ENCODE measurements around the gene SCARF2.
"Not testable (repeated sequence)": the region's sequence is repeated elsewhere in the genome, so short reads cannot be mapped to it uniquely, and the experiment has no call there.

- TF ChIP-seq POLR2A (IDR thresholded peaks at IDR 0.05); CTCF (IDR thresholded peaks at IDR 0.05); EP300 (IDR thresholded peaks at IDR 0.05; ENCODE audit: low read depth): not testable (repeated sequence)
These were observed 60.6 kb downstream of the SCARF2 start for GRCh38 chr22:20376983-20377382.
